EL (cell line): ENCODE data around the gene PBOV1.

ENCODE experiments used
- DNase-seq: peaks from one replicate; pipeline ENCODE4 v3.0.0-alpha.2; 2016

PBOV1 gene

DNA sequence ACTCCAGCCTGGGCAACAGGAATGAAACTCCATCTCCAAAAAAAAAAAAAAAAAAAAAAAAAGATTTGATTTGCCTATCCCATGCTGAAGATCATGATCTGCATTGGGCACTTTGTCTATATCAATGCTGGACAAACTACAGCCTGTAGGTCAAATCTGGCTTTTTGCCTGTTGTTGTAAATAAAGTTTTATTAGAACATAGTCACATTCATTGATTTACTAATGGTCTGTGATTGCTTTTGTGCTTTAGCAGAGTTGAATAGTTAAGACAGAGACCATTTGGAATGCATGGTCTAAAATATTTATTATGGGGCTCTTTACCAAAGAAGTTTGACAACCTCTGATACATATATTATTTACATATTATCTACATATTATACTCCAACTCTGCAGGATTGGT lies 14.0 kb downstream of the PBOV1 start:
- DNase-seq = no peak

DNA sequence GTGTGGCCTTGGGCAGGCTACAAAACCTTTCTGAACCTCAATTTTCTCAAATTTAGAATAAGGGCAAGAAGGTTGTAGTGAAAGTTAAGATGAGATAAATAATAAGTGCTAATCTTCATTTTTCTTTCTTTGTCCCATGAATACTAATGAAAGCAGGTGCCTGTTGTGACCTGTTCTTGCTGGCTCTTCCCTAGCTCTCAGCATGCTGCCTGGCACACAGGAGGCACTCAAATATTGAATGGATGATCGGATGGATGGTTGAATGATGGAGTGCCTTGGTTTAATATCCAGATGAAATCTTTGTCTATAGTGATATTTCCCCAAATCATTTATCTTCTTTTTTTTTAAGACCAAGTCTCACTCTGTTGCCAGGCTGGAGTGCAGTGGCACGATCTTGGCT lies 15.0 kb downstream of the PBOV1 start:
- no peak for DNase-seq

DNA sequence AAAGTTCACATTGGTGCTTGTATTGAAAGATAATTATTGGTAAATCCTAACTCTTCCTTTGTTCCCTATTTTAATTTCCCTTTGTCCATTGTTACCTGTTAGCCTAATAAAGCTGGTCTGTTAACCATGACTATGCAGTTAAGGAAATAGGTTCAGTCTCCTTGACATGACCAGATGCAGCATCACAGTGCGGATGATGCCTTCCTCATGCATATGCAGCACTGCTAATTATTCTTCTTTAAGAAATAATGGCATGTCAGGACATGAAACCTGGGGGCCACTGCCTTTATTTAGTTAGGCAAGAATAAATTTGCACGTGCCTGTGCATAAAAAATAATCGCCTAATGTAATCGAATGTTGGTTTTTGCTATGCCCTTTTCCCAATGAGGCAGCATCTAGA lies 16.5 kb downstream of the PBOV1 start:
- DNase-seq = no peak

DNA sequence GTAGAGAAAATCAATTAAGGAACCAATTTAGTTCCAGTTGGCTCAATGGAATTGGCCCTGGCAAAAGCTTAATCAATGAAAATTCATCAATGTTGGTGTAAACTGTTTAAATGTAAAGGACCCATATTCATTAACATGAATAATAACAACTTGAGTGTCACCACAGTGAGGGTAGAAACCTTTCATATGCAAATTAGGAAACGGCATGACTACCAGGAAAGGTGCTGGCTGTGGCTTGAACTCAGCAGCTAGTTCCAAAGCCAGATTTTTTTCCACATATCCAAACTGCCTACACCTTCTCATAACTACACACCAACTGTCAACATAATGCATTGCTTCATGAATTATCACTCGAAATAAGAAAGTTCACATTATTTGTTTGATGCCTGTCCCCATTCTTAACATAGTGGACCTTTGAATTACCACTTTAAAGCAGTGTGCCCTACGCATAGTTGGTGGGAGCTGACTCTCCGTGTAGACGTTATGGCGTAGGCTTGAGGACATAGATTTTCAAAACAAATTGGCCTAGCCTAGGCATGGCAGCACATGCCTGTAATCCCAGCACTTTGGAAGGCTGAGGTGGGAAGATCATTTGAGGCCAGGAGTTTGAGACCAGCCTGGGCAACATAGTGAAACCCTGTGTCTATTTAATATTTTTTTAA lies 19.7 kb downstream of the PBOV1 start:
- DNase-seq = no peak

DNA sequence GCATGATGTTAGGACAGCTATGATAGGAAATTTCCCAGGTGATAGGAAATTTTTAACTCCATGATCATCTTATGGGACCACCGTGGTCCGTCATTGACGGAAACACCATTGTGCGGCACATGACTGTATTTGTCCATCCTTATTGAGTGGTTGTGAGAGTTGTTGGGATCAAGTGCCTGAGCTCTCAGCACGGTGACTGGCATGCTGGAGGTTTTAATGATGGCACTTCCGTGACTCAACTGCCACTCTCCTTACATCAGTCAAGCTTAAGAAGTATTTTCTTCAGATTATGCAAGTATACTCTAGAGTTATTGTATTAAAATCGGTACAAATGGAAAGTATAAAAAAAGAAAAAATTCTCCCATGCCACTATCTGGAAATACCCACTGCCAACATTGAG lies 20.7 kb downstream of the PBOV1 start:
- DNase-seq = no peak

DNA sequence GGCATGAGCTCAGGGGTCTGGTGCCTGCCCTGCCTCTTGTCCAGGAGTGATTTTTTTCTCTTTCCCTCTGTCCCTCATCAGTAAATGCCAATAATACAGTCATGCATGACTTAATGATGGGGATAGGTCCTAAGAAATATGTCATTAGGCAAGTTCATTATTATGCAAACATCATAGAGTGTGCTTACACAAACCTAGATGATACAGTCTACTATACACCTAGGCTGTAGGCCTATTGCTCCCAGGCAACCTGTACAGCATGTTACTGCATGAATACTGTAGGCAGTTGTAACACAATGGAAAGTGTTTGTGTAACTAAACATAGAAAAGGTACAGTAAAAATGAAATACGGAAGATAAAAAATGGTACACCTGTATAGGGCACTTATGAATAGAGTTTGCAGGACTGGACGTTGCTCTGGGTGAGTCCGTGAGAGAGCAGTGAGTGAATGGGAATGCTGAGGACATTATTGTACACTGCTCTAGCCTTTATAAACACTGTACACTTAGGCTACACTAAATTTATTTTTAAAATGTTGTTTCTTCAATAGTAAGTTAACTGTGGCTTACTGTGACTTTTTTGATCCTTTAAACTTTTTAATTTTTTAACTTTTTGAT lies 22.1 kb downstream of the PBOV1 start:
- no peak for DNase-seq

DNA sequence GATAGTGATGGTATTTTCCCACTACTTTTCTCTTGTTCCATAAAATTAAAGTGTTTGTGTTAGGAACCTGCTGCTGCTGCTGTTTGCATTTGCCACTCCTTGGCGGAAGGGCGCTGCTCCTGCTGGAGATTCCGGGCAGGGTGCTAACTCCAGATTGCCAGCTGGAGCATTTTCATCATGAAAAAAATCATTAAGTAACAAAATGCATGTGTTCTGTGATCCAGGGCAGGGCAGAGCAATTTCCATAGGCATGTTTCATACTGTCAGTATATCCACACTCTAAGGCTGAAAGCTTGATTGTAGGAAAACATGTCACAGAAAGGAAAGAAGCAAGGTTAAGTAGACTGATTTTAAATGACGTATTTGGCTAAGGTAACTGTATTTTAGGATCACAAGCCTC lies 24.0 kb downstream of the PBOV1 start:
- DNase-seq = no peak

DNA sequence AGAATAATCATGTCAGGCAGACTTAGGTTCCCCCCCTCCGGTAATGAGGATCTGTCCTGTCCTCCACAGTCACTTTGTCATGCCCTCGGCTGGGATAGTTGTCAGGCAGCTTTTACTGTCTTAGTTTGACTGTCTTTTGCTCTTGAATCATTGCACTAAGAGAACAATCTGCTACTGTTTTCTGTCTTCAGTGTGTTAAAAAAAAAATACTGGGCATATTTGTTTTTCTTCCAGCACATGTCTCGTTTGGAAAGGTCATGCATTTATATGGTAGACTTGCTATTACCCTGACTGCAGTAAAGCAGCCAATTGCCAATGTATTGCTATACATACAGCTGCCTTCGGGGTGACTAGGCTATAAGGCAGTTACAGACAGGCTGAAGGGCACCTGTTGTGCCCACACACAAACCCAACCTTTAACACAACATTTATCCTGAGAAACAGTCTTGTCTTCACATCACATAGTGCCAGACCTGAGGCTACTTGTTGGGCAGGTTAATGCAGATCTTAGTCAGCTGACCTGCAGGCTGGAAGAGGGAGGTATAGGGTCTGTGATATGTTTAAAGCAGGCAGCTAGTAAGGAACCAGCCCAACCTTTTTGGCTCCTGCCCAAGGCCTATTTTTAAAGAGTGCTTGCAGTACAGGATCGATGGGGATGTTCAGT lies 29.9 kb downstream of the PBOV1 start:
- no peak for DNase-seq

DNA sequence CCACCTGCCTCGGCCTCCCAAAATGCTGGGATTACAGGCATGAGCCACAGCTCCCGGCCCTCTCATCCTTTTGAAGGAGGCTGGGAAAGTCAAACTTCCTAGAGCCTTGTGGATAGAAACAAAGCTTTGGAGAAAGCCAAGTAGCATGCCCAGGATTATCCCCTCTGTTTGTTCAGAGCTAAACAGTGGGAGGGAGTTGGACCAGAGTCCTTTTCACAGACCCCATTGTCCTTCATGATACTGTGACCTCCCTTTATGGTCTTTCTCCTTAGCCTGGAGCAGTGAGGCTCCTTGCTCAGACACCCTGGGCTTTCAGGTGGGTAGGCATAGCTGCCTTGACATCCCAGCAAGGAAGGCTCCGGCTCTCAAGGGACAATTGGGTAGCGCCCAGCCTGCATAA lies 31.1 kb downstream of the PBOV1 start:
- no peak for DNase-seq

DNA sequence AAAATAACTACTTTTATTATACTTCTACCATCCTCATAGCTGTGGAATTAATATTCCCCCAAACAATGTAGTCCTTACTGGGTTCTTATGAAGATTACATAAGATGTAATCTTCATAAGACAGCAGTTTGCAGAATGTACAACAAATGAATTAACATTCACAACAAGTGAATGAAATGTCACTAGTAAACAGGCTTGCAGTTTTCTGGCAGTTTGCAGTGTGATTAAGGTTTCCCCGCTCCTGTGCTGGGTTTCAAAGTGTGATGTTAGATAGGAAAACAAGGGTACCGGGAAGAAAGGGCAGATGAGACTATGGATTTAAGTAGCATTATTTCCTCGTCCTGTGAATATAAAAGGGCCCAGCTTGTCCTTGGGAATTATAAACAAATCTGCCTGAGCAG lies 34.1 kb downstream of the PBOV1 start:
- DNase-seq = no peak

DNA sequence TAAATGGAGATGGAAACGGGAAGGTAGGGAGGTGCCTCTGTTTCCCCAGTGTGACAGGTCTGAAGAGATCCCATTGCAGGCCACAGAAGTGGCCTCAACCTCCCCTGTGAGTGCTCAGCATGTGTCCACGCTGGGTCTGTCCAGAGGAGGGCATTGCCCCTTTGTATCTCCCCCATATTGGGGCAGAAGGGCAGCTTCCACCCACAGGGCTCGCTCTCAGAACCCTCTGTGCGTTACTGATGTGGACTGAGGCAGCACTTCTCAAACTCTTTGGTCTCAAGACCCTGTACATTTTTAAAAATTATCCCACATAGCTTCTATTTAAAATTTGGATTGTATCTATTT lies 34.5 kb downstream of the PBOV1 start:
- DNase-seq = no peak

DNA sequence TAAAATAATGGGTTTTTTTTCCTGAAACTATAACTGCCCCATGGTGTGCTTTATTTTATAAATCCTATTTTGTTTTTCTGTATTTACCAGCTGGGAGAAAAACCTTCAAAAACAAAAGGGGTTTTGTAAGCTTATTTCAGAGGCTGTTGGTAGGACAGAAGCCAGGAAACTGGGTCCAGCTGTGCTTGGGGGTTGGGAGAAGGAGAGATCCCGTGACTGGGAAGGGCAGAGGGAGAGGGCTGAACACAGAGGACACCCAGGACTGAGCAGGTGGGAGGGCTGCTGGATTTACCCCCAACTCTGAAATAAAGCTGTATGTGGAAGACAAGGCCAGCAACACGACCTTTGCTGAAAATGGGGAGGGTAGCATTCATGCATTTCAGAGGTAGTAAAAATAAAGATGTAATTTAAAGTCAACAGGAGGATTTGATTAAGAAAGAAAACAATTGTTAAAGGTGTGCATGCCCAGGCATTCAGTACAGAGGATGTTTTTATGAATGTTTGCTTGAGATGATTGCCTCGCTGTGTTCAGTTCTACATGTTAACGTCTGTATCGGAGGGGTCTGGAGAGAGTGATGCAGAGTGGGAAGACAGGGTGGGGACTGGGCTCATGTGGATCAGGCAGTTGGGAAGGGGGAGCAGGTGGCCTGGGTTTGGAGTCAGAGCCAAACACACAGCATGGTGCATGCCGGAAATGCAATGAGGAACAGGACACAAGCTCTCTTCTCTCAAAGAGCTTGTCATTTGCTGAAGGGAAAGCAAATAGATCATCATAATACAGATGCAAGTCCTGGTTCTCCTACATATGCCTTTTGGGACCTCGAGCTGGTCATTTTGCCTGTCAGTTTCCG lies 35.1 kb downstream of the PBOV1 start:
- DNase-seq = no peak

DNA sequence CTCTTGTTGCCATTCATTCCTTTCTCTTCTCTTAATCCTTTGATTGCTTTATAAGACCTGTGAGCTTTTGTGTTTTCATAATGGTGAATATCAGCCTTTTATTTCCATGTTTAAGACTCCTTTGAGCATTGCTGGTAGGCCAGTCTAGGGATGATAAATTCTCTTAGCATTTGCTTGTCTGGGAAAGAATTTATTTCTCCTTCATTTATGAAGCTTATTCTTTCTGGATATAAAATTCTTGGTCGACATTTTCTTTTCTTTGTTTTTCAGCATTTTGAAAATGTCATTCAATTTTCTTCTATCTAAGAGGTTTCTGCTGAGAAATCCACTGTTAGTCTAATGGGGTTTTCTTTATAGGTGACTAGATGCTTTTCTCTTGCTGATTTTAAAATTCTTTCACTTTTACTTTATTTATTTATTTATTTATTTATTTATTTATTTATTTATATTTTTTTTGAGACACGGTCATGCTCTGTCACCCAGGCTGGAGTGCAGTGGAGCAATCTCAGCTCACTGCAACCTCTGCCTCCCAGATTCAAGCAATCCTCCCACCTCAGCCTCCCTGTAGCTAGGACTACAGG lies 41.5 kb downstream of the PBOV1 start:
- DNase-seq = no peak

DNA sequence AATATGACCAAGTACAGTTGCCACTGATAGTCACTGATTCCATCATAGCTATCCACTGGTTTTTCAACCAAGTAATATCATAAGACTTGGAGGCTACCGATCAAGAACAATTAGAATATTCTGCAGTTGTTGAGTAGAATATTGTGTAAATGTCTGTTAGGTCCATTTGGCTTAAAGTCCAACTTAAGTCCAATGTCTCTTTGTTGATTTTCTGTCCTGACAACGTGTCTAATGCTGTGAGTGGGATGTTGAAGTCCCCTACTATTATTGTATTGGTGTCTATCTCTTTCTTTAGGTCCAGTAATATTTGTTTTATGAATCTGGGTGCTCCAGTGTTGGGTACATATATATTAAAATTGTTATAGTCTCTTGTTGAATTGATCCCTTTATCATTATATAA lies 42.7 kb downstream of the PBOV1 start:
- no peak for DNase-seq
